ENCODE measurements around the gene LRFN2. TPM values are rescaled to one million over a fixed set of nuclear protein-coding genes. Genes with fewer than 3 reads are reported as not detected.

Gene LRFN2
- polyA plus RNA-seq, 1 of the 3 experiments (the other 2 are of a cell fraction), result 0.02 TPM

- Histone ChIP-seq H4K20me1 (ENCODE audit: insufficient read depth) (no peaks in the 10 kb centered on the region), H3F3A (replicated peaks; ENCODE audit: insufficient read depth) (no peaks in the 10 kb centered on the region), H3K79me2 (ENCODE audit: insufficient read depth) (no peaks in the 10 kb centered on the region), H3K4me1 (ENCODE audit: control insufficient read depth in 1 of 2, insufficient read depth in 2 of 2, low read depth in 1 of 2, low read length in 1 of 2) (peaks cover 0 to 33% of the 10 kb centered on the region in 2 experiments; a peak in 2 of 4 replicates), H3K4me3 (ENCODE audit: low read depth in 2 of 2, low read length in 1 of 2) (no peak overlapping the region), H3K9me3 (no peaks in the 10 kb centered on the region), H3K27ac (ENCODE audit: low read depth in 2 of 2, low read length in 1 of 2) (no peak overlapping the region), H3K36me3 (replicated peaks in 1 of 2; ENCODE audit: control insufficient read depth in 1 of 2, insufficient read depth in 2 of 2, low read length in 1 of 2) (no peaks in the 10 kb centered on the region), H3K27me3 (ENCODE audit: insufficient read depth) (peaks cover 20% of the 10 kb centered on the region; the same call in 1 of the 2 replicates), H3K9me2 (no peaks in the 10 kb centered on the region), H3K9ac (no peak overlapping the region), H3K4me2 (no peak overlapping the region), H2AFZ (ENCODE audit: low read depth) (no peak overlapping the region)
- no peak for TF ChIP-seq MXI1 (IDR thresholded peaks at IDR 0.05; ENCODE audit: low read depth, low read length)
- TF ChIP-seq RAD21 (IDR thresholded peaks at IDR 0.05; ENCODE audit: low read length), result peak; percentile 57
- no peak for TF ChIP-seq CHD2 (IDR thresholded peaks at IDR 0.05; ENCODE audit: low read length, partially characterized antibody)
- TF ChIP-seq POLR2AphosphoS5 (IDR thresholded peaks at IDR 0.05; ENCODE audit: low read depth, low read length), result no peak
- no peak for TF ChIP-seq ZBTB33 (IDR thresholded peaks at IDR 0.05; ENCODE audit: borderline replicate concordance, low read depth)
- no peak for TF ChIP-seq SIN3A (IDR thresholded peaks at IDR 0.05; ENCODE audit: borderline replicate concordance, low read depth, low read length)
- TF ChIP-seq PBX3 (IDR thresholded peaks at IDR 0.05), result no peak
- TF ChIP-seq FOXM1 (IDR thresholded peaks at IDR 0.05; ENCODE audit: low read depth), result no peak
- TF ChIP-seq SMC3 (IDR thresholded peaks at IDR 0.05; ENCODE audit: low read depth, low read length), result no peak
- no peak for TF ChIP-seq YY1 (IDR thresholded peaks at IDR 0.05; ENCODE audit: low read depth)
- TF ChIP-seq JUND (IDR thresholded peaks at IDR 0.05), result no peak
- no peak for TF ChIP-seq EZH2phosphoT487 (IDR thresholded peaks at IDR 0.05; ENCODE audit: borderline replicate concordance, low read depth)
- TF ChIP-seq REST (IDR thresholded peaks at IDR 0.05; ENCODE audit: low read depth, low read length), result no peak
- TF ChIP-seq GATA2 (CRISPR knock-in tag; IDR thresholded peaks at IDR 0.05), result no peak
- TF ChIP-seq CTCF (IDR thresholded peaks at IDR 0.05), result 0 out of 2 replicates have a peak, but pooled peaks have one; percentile 9
- ChIA-PET CTCF (interaction anchor here (0.7 to 2.0 kb wide), 12 partner anchors 9 to 1221 kb away, joined by 3 to 8 read pairs (median 4); no protein-coding TSS in a partner anchor), POLR2A (no interaction called here)
- no peak for DNase-seq
- 55% methylated on average over 3 of the region's 3 CpGs for WGBS (ENCODE audit: low lambda C conversion rate)
Observed at GRCh38 chr6:40582892-40583291, 4.3 kb downstream of the LRFN2 start.
